Suppressor macrophage treated with lipopolysaccharide for 4 hours (primary cell): ENCODE data around the gene DNAL1.

ENCODE experiments used
- DNase-seq: peaks from one replicate; pipeline ENCODE4 v3.0.0-alpha.2; 2020

DNAL1 gene

GRCh38 chr14:73744874-73745529, 100.2 kb downstream of the DNAL1 start:
- no peak for DNase-seq

DNA sequence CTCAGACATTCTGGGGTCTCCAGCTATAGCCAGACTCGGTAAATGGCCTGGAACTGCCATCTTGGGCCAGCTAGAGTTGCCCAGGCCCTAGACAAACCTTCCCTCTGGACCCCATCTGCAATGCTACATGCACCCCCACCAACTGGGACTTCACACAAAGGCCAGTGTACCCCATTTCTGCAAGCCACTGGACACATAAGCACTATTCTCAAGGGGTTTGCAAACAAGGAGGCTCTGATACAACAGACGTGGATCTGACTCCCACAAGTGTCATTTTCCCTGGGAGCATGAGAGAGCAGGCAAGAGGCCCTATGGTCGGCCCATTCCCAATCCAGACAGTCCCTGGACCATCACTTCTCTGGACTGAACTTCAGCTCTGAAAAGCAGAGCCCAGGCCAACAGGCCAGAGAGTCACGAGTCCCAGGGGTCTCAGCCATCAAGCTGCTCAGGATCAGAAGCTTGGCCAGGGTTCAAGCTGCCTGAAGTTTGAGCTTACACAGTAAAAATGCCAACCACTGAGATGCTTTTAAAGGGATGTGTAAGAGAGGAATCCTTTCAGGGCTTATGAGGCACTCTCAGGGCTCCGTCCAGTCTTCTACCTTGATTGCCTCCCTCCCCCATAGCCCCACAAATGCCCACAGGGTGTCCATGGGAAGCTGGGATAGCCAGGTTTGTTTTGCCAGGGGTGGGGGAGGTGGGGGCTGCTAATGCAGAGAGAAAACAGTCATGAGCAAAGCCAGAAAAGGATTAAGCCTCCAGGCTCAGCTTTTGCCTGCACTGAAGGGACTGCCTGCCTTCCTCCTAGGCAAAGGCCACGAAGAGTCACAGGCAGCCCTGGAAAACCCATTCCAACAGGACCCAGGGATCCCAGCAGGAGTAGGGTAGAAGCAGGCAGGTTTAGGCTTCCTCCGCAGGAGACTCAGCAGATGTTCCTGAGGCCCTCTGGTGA, 101.1 kb downstream of the DNAL1 start:
- no peak for DNase-seq

DNA sequence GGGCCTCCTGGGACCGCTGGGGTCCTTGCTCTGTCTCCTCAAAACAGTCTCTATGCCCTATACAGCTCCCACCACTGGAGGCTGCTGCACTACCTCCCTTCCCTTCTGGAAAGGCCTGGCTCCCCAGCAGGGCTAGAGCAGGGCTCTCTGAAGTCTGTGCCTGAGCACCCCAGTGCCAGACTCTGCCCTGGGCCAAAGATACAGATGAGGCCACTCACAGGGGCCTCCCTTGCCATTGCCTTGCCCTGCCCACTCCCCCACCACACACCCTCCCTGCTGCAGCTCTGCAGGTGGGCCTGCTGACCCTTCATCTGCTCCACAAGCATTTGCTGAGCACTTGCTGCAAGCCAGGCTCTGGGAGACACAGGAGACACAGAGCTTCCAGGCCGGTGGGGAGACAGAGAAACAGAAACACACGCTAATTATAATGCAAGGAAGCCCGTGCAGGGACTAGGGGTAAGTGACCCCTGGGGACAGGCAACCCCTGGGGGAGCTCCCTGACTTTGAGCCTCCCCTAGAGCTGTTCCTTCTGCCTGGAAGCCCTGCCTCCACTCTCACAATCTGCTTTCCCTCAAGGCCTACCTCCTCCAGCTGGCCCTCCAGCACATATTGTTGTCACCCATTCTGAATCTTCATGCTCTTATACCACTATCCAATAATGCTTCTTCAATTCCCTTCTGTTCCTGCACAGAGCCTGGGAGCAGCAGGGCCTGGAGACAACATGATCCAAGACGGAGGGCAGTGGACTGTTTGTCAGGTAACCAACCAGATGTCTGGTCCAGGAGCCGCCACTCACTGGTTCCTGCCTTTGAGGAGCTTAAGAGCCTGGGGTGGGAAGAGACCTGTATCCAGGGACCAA, 102.0 kb downstream of the DNAL1 start:
- no peak for DNase-seq

DNA sequence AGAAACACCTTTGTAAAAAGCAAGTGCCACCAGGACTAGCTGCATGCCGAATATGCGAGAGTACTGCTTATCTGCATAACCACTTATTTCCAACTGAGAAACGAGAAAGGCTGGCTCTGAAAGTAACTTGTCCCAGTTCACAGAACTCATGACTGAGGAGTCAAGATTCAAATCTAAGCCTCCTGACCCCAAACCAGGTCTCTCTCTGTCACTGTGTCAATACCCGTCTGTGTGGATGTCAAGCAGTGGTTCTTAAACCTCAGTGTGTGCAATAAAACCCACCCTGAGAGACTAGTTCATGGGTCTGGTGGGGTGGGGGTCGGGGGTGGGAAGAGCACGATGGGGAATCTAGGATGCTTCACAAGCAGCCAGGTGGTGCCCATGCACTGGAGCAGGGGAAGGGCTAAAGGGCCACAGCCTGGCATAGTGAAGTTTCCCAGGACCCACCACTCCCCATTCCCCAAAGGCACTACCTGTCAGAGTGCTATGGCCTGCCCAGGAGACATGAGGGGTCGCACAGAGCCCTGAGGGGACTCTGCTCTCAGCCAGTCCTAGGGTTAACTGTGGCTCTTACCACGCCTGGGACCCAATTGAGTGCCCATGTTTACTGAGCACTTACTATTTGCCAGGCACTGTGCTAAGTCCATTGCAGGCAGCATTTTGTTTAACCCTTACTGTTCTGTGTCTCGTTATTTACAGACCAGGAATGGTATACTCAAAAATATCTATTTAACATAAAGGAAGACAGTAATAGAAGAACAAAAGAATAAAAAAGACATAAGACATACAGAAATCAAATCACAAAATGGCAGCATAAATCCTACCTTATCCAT, 102.8 kb downstream of the DNAL1 start:
- no peak for DNase-seq

- DNase-seq: no peak
Observed at GRCh38 chr14:73748858-73749357, 104.1 kb downstream of the DNAL1 start.

- no peak for DNase-seq
Observed at GRCh38 chr14:73749706-73750530, 105.1 kb downstream of the DNAL1 start.

DNA sequence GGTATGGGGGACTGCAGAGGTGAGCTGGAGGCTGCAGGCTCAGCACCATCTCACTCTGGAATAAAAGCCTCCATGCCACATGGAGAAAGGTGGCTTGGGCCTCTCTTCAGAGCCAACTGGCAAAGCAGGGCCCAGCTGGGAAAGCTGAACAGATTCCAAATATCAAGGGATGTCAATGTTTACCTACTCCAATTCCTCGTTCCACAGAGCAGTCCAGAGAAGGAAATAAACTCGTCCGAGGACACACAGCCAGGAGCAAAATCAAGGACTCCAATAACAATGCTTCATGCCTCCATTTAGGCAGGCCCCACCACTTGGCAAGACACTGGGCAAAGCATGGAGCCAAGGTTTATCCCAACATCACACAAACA, 105.7 kb downstream of the DNAL1 start:
- no peak for DNase-seq

- no peak for DNase-seq
Observed at GRCh38 chr14:73751157-73751691, 106.4 kb downstream of the DNAL1 start.

DNA sequence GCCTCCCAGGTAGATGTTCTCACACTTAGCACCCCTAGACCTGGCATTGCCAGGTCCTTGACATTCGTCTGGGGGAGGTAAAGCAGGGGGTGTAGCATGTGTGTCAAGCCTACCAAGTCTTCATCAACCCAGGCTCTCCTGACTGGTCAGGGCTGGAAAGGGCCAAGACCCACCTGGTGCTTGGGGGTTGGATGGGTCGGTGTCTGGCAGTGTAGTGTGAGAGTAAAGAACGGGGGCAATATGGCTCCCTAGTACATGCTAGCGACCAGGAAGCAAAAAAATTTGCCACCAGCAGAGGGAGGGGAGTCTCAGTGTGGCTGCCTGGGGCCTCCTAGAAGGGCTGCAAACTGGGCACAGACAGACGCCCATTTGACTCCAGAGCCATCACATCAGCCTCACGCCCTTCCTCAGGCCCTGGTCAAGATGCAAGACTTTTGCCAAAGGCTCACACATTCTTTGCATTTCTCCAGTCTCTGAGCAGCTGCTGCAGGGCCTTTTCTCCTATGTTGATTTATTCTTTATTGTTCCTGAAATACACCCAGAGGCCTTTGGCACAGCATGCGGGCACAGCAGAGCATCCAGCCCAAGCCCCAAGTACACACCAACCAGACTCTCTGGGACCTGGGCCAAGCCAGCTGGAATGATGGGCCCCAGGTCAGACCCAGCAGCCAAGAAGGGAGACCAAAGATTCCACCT, 107.7 kb downstream of the DNAL1 start:
- DNase-seq: peak; percentile 48
